ENCODE results near the gene CAD. TPM values are rescaled to one million over a fixed set of nuclear protein-coding genes. Genes with fewer than 3 reads are reported as not detected.

Gene CAD
- total and polyA plus RNA-seq, 2 of the 4 experiments (the other 2 are of a cell fraction), result 12.9 to 38.7 TPM

DNA sequence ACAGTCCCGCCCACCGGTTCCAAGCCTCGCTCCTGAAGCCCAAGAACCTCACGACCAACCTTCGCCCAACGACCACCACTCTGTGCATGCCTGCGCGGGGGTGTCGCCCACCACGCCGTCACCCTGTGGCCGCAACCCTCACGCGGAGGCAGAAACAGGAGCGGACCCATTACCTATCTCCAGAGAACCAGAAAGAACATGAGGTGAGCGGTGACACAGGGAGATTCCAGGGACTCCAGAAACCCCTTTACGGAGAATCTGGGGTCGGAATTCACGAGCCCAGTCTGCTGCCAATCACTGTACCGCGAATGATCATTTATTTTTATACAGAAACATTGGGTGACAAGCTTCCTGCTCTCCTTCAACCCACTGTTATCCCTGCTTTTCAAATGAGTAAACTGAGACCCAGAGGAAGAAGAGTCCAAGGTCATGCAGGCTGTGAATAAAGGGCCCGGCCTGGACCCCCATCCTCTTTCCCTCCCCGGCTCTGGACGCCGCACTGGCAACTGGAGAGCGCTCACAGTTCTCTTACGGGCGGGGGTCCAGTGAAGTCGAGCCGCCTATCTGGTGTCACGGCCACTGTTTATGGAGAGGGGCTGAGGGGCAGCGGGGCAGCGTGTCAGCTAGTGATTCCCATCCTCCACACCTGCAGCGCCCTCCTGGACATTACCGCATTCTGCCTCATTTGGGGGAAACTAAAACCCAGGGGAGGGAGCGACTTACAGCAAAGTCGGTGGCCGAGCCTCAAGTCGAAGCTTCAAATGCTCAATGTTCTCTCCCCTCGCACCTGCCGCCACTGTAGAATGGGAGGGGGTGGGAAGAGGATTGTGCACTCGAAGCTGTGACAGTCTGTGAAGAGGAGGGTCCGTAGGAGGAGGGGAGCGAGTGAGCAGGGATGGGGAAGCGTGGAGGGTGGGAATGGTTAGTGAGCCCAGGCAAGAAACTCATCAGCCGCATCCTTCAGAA is 46.4 kb downstream of the CAD start:
- Histone ChIP-seq H3K27ac (ENCODE audit: insufficient read depth, low read length) (no peak overlapping the region), H2BK15ac (ENCODE audit: low read depth, low read length) (no peak overlapping the region), H2BK5ac (ENCODE audit: low read depth, low read length, poor library complexity, severe bottlenecking) (no peak overlapping the region), H3K9me3 (ENCODE audit: control insufficient read depth, insufficient read depth, low read length) (no peaks in the 10 kb centered on the region; the same call in 1 of the 2 replicates), H4K91ac (ENCODE audit: insufficient read depth, low read depth, low read length) (no peak overlapping the region), H3K27me3 (ENCODE audit: control insufficient read depth, insufficient read depth, low read length) (peaks cover 82% of the 10 kb centered on the region), H2AK5ac (ENCODE audit: low read depth, low read length) (no peak overlapping the region), H3K18ac (ENCODE audit: low read depth, low read length) (no peak overlapping the region), H2BK120ac (ENCODE audit: low read depth, low read length) (no peak overlapping the region), H3K4me1 (ENCODE audit: control insufficient read depth, insufficient read depth, low read length) (peaks cover 4% of the 10 kb centered on the region; the same call in 1 of the 2 replicates), H2BK20ac (ENCODE audit: low read depth, low read length) (no peak overlapping the region), H3K9ac (ENCODE audit: low read depth, low read length) (no peak overlapping the region), H2AFZ (replicated peaks; ENCODE audit: low read length, poor library complexity) (peak overlapping the region; percentile 92), H3K36me3 (ENCODE audit: control insufficient read depth, insufficient read depth, low read length) (no peaks in the 10 kb centered on the region), H3K4me2 (ENCODE audit: low read depth, low read length) (peak overlapping the region; percentile 54), H3K4me3 (ENCODE audit: insufficient read depth, low read depth, low read length) (no peak overlapping the region; the same call in 1 of the 2 replicates), H3K14ac (replicated peaks; ENCODE audit: low read depth, low read length) (no peak overlapping the region), H3K23ac (ENCODE audit: low read depth, low read length) (peak overlapping the region; percentile 77), H3K9me1 (ENCODE audit: insufficient read depth, low read length) (no peaks in the 10 kb centered on the region), H3K79me1 (ENCODE audit: low read depth in 1 of 2, low read length in 2 of 2) (no peaks in the 10 kb centered on the region), H3K56ac (ENCODE audit: extremely low read depth, insufficient read depth, low read length) (no peak overlapping the region), H4K8ac (ENCODE audit: low read depth in 2 of 2, low read length in 2 of 2) (no peak overlapping the region), H4K20me1 (ENCODE audit: insufficient read depth, low read length) (no peaks in the 10 kb centered on the region), H3K4ac (ENCODE audit: low read depth, low read length) (no peak overlapping the region), H4K5ac (ENCODE audit: low read depth, low read length) (no peak overlapping the region), H2AK9ac (replicated peaks; ENCODE audit: low read depth, low read length, poor library complexity) (no peak overlapping the region)
- POLR2A ChIA-PET (ENCODE audit: unreplicated experiment), result no interaction called here
- DNase-seq (no peak), ATAC-seq (ENCODE audit: low read depth) (no peak)
- WGBS, 2 experiments (ENCODE audit: extremely low coverage in 2 of 2, insufficient read length in 1 of 2), result 0% methylated on average over 1 of the region's 46 CpGs; no CpG with 5 or more reads in 1 of the 2 experiments
- in situ Hi-C loops (cut with MboI; ENCODE audit: low sequenced_read_pairs) (no loop called here), intact Hi-C loops (cut with micrococcal nuclease) (no loop called here), dilution Hi-C loops (cut with HindIII; ENCODE audit: low sequenced_read_pairs, unreplicated experiment) (no loop called here)
- CTCF ChIA-PET, result interaction anchor here (1.0 to 2.8 kb wide), 3 partner anchors 19 to 40 kb away, joined by 3 to 8 read pairs (median 4); partner anchors contain the start of gene TRIM54
- no peak for TF ChIP-seq RFX5 (IDR thresholded peaks at IDR 0.05; ENCODE audit: low read depth, low read length)
- TF ChIP-seq NFE2L2 (IDR thresholded peaks at IDR 0.05; ENCODE audit: low read depth, low read length), result no peak
- TF ChIP-seq RAD21 (IDR thresholded peaks at IDR 0.05; ENCODE audit: low read length), result no peak
- no peak for TF ChIP-seq MAFK (IDR thresholded peaks at IDR 0.05; ENCODE audit: low read depth, low read length)
- TF ChIP-seq RCOR1 (IDR thresholded peaks at IDR 0.05; ENCODE audit: insufficient replicate concordance, low read length), result no peak
- TF ChIP-seq, protein P1, sequence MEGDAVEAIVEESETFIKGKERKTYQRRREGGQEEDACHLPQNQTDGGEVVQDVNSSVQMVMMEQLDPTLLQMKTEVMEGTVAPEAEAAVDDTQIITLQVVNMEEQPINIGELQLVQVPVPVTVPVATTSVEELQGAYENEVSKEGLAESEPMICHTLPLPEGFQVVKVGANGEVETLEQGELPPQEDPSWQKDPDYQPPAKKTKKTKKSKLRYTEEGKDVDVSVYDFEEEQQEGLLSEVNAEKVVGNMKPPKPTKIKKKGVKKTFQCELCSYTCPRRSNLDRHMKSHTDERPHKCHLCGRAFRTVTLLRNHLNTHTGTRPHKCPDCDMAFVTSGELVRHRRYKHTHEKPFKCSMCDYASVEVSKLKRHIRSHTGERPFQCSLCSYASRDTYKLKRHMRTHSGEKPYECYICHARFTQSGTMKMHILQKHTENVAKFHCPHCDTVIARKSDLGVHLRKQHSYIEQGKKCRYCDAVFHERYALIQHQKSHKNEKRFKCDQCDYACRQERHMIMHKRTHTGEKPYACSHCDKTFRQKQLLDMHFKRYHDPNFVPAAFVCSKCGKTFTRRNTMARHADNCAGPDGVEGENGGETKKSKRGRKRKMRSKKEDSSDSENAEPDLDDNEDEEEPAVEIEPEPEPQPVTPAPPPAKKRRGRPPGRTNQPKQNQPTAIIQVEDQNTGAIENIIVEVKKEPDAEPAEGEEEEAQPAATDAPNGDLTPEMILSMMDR (conservative IDR thresholded peaks at IDR 0.05; ENCODE audit: low read depth, low read length), result no peak
- no peak for TF ChIP-seq BHLHE40 (IDR thresholded peaks at IDR 0.05; ENCODE audit: low read depth, low read length)
- TF ChIP-seq FOS (IDR thresholded peaks at IDR 0.05; ENCODE audit: low read depth, low read length), result no peak
- TF ChIP-seq, protein P2, sequence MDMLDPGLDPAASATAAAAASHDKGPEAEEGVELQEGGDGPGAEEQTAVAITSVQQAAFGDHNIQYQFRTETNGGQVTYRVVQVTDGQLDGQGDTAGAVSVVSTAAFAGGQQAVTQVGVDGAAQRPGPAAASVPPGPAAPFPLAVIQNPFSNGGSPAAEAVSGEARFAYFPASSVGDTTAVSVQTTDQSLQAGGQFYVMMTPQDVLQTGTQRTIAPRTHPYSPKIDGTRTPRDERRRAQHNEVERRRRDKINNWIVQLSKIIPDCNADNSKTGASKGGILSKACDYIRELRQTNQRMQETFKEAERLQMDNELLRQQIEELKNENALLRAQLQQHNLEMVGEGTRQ (IDR thresholded peaks at IDR 0.05; ENCODE audit: low read depth, low read length), result no peak
- no TSS peak for BruUV-seq (replicated peaks)

Data from IMR-90 (cell line).